Body of pancreas (tissue), 4 donors: Measurements from ENCODE around the gene CCDC87. TPM values are rescaled to one million over a fixed set of nuclear protein-coding genes. Genes with fewer than 3 reads are reported as not detected.

Source experiments
- ATAC-seq: fragments of 150-250 bp; one replicate; pipeline ENCODE4 v1.9.1; 2016
- DNase-seq, 4 donors: peaks; one replicate each; pipeline ENCODE4 v3.0.0-alpha.2; 2019
- H3K27ac ChIP-seq, 4 donors: fragments of 200-600 bp; sonication (generic); 1 replicate in 3 of 4; 2 replicates in 1 of 4; pipeline versions ENCODE4 v1.5.1 to v1.6.1; 2016 to 2019; ENCODE audit warnings: mild to moderate bottlenecking in 1 of 4, mixed read lengths in 1 of 4, moderate library complexity in 1 of 4
- H3K27me3 ChIP-seq, 2 donors: fragments of 200-600 bp; sonication (generic); one replicate each; pipeline ENCODE4 v1.6.0; 2016; ENCODE audit warnings: mild to moderate bottlenecking in 1 of 2
- H3K36me3 ChIP-seq, 2 donors: fragments of 200-600 bp; sonication (generic); replicated peaks in 1 of 2; 2 replicates each; pipeline ENCODE4 v1.5.1; 2016; ENCODE audit warnings: low read depth in 2 of 2; ENCODE audit not compliant: insufficient read depth in 1 of 2
- H3K4me1 ChIP-seq: fragments of 200-600 bp; sonication (generic); one replicate; pipeline ENCODE4 v1.6.0; 2016
- H3K4me3 ChIP-seq, 2 donors: fragments of 200-600 bp; sonication (generic); 1 replicate in 1 of 2; 2 replicates in 1 of 2; pipeline ENCODE4 v1.5.1; 2016 to 2019
- H3K9me3 ChIP-seq, 3 donors: fragments of 200-600 bp; sonication (generic); 1 replicate in 2 of 3; 2 replicates in 1 of 3; pipeline ENCODE4 v1.5.1; 2016
- CTCF ChIP-seq, 7 experiments: fragments of 450-650 bp in 4 of 7; fragments of 200-600 bp in 3 of 7; sonication (generic) in 3 of 7; IDR thresholded peaks; one replicate each; pipeline ENCODE4 v1.5.1; 2016 to 2019; ENCODE audit warnings: antibody characterized with exemption in 7 of 7
- POLR2A ChIP-seq, 3 donors: fragments of 450-650 bp; IDR thresholded peaks; one replicate each; pipeline ENCODE4 v1.6.1; 2016; ENCODE audit warnings: antibody characterized with exemption in 3 of 3, mild to moderate bottlenecking in 2 of 3
- WGBS, 2 donors: methylation state at CpG; one replicate each; pipeline ENCODE4 v1.1.5; 2017; 5-methylcytosine and 5-hydroxymethylcytosine counted together
- intact Hi-C: fragments of 100-400 bp; cut with DNase I; formaldehyde crosslinking; loops from one replicate; pipeline ENCODE4 v1.15.1; 2023
- total RNA-seq, 2 donors: library from RNA; depleted of rRNA; stranded (reverse); fragments of >200 nt; gene quantifications; one replicate each; pipeline ENCODE4 v1.1.0, GENCODE V29; 2016

Gene CCDC87
- total RNA-seq, 2 donors from 2014 or later = under 0.01 TPM; not detected in 1

- TF ChIP-seq POLR2A (IDR thresholded peaks at IDR 0.05) (no peak), CTCF (IDR thresholded peaks at IDR 0.05) (no peak)
- WGBS, 2 donors = 65 to 83% methylated on average over 2 of the region's 2 CpGs
- peaks cover 9% of the 10 kb centered on the region for H3K4me1 ChIP-seq
- no peak overlapping the region for H3K4me3 ChIP-seq
- DNase-seq = no peak
- ATAC-seq = no peak
- H3K36me3 ChIP-seq = no peaks in the 10 kb centered on the region
- intact Hi-C loops = no loop called here
- H3K27ac ChIP-seq = no peak overlapping the region
- no peaks in the 10 kb centered on the region for H3K9me3 ChIP-seq
- no peaks in the 10 kb centered on the region for H3K27me3 ChIP-seq
Measured at GRCh38 chr11:66562275-66562674, 30.6 kb downstream of the CCDC87 start.

- WGBS, 2 donors = 91 to 95% methylated on average over 7 to 9 of the region's 9 CpGs
- Histone ChIP-seq H3K36me3 (no peaks in the 10 kb centered on the region), H3K27ac (no peak overlapping the region), H3K4me3 (no peak overlapping the region), H3K27me3 (no peaks in the 10 kb centered on the region), H3K9me3 (no peaks in the 10 kb centered on the region), H3K4me1 (peaks cover 9% of the 10 kb centered on the region)
- no peak for TF ChIP-seq POLR2A (IDR thresholded peaks at IDR 0.05)
- no peak for TF ChIP-seq CTCF (IDR thresholded peaks at IDR 0.05)
- intact Hi-C loops = no loop called here
- no peak for DNase-seq
- no peak for ATAC-seq
Measured at GRCh38 chr11:66561975-66562248, 31.0 kb downstream of the CCDC87 start.

GRCh38 chr11:66561178-66561974 is 31.5 kb downstream of the CCDC87 start:
- 72 to 84% methylated on average over 5 to 13 of the region's 14 CpGs for WGBS, 2 donors
- no peak for TF ChIP-seq POLR2A (IDR thresholded peaks at IDR 0.05)
- TF ChIP-seq CTCF (IDR thresholded peaks at IDR 0.05) = no peak

GRCh38 chr11:66559866-66560676 is 32.8 kb downstream of the CCDC87 start:
- TF ChIP-seq POLR2A (IDR thresholded peaks at IDR 0.05) (no peak), CTCF (IDR thresholded peaks at IDR 0.05) (no peak)
- no peaks in the 10 kb centered on the region for H3K9me3 ChIP-seq
- WGBS, 2 donors = 73% methylated on average over 27 of the region's 27 CpGs; no CpG with 5 or more reads in 1 of the 2 donors
- H3K4me1 ChIP-seq = peaks cover 9% of the 10 kb centered on the region
- no peaks in the 10 kb centered on the region for H3K27me3 ChIP-seq
- H3K4me3 ChIP-seq = no peak overlapping the region
- H3K36me3 ChIP-seq = no peaks in the 10 kb centered on the region
- ATAC-seq (no peak), DNase-seq (no peak)
- intact Hi-C loops = no loop called here
- no peak overlapping the region for H3K27ac ChIP-seq

More at GRCh38 chr11:66561178-66561974, 31.5 kb downstream of the CCDC87 start:
- DNase-seq (no peak), ATAC-seq (no peak)
- Histone ChIP-seq H3K4me1 (peaks cover 9% of the 10 kb centered on the region), H3K27me3 (no peaks in the 10 kb centered on the region), H3K27ac (no peak overlapping the region), H3K4me3 (no peak overlapping the region), H3K36me3 (no peaks in the 10 kb centered on the region), H3K9me3 (no peaks in the 10 kb centered on the region)
- intact Hi-C loops = no loop called here
